ENCODE data around the gene KANK2. TPM values are rescaled to one million over a fixed set of nuclear protein-coding genes. Genes with fewer than 3 reads are reported as not detected.

KANK2 gene
- total RNA-seq, 6 experiments from 2014 or later = 36.3 to 65.4 (median 50.4) TPM

- no peak overlapping the region for H3K4me3 ChIP-seq
- H3K9me3 ChIP-seq = no peaks in the 10 kb centered on the region
- H3K4me1 ChIP-seq = peaks cover 0 to 52% (median 19%) of the 10 kb centered on the region in 4 donors
- peak in 1 of 3 donors; percentile 64 for DNase-seq
- intact Hi-C loops (cut with DNase I) = no loop called here
- TF ChIP-seq CTCF (IDR thresholded peaks at IDR 0.05) = peak in 1 of 4 donors; percentile 6
- no peak for TF ChIP-seq POLR2A (IDR thresholded peaks at IDR 0.05)
- WGBS (ENCODE audit: insufficient coverage, low coverage, low lambda C conversion rate, missing lambda C conversion rate) = 17% methylated on average over 16 of the region's 16 CpGs
- ATAC-seq = peak; percentile 36 to 54 (median 46)
- peak overlapping the region; percentile 63 to 94 (median 91) for H3K27ac ChIP-seq
- no peaks in the 10 kb centered on the region for H3K36me3 ChIP-seq
- no peaks in the 10 kb centered on the region for H3K27me3 ChIP-seq
These were observed 37.5 kb downstream of the KANK2 start for GRCh38 chr19:11159598-11160439.

DNA sequence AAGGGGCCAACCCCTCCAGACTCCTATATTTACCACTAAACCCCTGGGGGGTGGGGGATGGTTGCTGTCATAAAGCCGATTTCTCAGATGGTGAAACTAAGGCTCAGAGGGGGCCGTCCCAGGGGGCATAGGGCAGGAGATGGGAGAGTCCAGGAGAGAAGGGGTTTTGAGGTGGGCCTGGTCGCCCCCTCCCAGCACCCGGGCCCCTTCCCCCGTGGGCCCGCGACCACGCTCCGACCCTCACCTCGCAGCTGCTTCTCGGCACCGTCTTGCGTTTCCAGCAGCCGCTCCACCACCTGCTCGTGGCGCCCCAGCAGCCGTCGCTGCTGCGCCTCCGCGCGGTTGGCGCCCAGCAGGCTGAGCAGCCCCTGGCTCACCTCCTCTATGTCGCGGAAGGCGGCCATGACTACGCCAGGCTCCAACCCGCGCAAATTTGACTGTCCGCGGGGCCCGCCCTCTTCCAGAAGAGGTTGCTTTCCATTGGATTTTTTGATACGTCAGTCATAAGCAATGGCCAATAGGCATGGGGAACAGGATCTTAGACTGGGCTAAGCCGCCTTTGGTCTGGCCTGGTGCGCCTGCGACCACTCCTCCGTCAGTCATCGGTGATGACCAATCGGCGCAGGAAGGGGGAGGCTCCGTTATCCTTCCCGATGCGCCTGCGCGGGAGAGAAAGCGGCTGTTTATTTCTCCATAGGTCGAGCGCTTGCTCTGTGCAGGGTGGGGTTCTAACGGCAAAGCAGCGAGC, 41.8 kb downstream of the KANK2 start, which contains the start of gene SPC24:
Gene SPC24, minus strand, starts transcription at position 410 of the 748 bp plus-strand sequence. Its CDS starts 6 bp downstream, at position 404.
- WGBS (ENCODE audit: insufficient coverage, low coverage, low lambda C conversion rate, missing lambda C conversion rate) = under 1% methylated on average over 27 of the region's 50 CpGs
- H3K4me1 ChIP-seq = peaks cover 0 to 71% (median 26%) of the 10 kb centered on the region in 4 donors

DNA sequence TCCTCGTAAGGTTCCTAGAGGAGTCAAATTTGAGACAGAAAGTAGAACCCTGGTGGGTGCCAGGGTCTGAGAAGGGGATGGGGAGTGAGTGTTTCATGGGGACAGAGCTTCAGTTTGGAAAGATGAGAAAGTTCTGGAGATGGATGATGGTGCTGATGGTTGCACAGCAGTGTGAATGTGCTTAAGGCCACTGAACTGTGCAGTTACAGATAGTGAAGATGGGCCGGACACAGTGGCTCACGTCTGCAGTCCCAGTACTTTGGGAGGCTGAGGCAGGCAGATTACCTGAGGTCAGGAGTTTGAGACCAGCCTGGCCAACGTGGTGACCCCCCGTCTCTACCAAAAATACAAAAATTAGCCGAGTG, 42.7 kb downstream of the KANK2 start:
- H3K9me3 ChIP-seq = no peaks in the 10 kb centered on the region
- DNase-seq (no peak), ATAC-seq (no peak)
- H3K27ac ChIP-seq = no peak overlapping the region
- intact Hi-C loops (cut with DNase I) = no loop called here
- H3K4me1 ChIP-seq = peaks cover 0 to 63% (median 22%) of the 10 kb centered on the region in 4 donors
- no peak overlapping the region for H3K4me3 ChIP-seq
- 16% methylated on average over 4 of the region's 6 CpGs for WGBS (ENCODE audit: insufficient coverage, low coverage, low lambda C conversion rate, missing lambda C conversion rate)
- TF ChIP-seq POLR2A (IDR thresholded peaks at IDR 0.05) (no peak), CTCF (IDR thresholded peaks at IDR 0.05) (no peak)
- no peaks in the 10 kb centered on the region for H3K27me3 ChIP-seq
- H3K36me3 ChIP-seq = no peaks in the 10 kb centered on the region

More for the DNA sequence above, 41.8 kb downstream of the KANK2 start, which contains the start of gene SPC24:
- ATAC-seq (peak; percentile 73 to 88 (median 78)), DNase-seq (peak; percentile 92 to 96 (median 93))
- Histone ChIP-seq H3K27ac (peak within 1 kb of the TSS in 2 of 3 donors; percentile 31 to 36), H3K27me3 (no peaks in the 10 kb centered on the region), H3K36me3 (no peaks in the 10 kb centered on the region), H3K4me3 (peak within 1 kb of the TSS; percentile 42 to 61 (median 43)), H3K9me3 (no peaks in the 10 kb centered on the region)
- intact Hi-C loops (cut with DNase I) = no loop called here
- TF ChIP-seq CTCF (IDR thresholded peaks at IDR 0.05) = no peak
- TF ChIP-seq POLR2A (IDR thresholded peaks at IDR 0.05) = no peak

- H3K9me3 ChIP-seq = no peaks in the 10 kb centered on the region
- DNase-seq (peak; percentile 83 to 93 (median 90)), ATAC-seq (peak; percentile 69 to 81 (median 72))
- no peaks in the 10 kb centered on the region for H3K27me3 ChIP-seq
- peak overlapping the region; percentile 69 to 80 (median 78) for H3K27ac ChIP-seq
- WGBS (ENCODE audit: insufficient coverage, low coverage, low lambda C conversion rate, missing lambda C conversion rate) = 18% methylated on average over 10 of the region's 11 CpGs
- peak; percentile 26 for TF ChIP-seq POLR2A (IDR thresholded peaks at IDR 0.05)
- no peak for TF ChIP-seq CTCF (IDR thresholded peaks at IDR 0.05)
- H3K4me1 ChIP-seq = peaks cover 0 to 41% (median 14%) of the 10 kb centered on the region in 4 donors
- intact Hi-C loops (cut with DNase I) = no loop called here
- H3K36me3 ChIP-seq = no peaks in the 10 kb centered on the region
- no peak overlapping the region for H3K4me3 ChIP-seq
These were observed 44.9 kb downstream of the KANK2 start for GRCh38 chr19:11152318-11153062.

Measured in right lobe of liver (tissue), 6 donors.